ENCODE data around the gene TLX2.

TLX2 gene

GRCh38 chr2:74488643-74489481 lies 25.4 kb upstream of the TLX2 start:
- ChIA-PET POLR2A (ENCODE audit: low non-redundant PET) (no interaction called here), CTCF (interaction anchor here (1.0 kb wide), 1 partner anchor 43 kb away, joined by 3 read pairs; no protein-coding TSS in a partner anchor)
- DNase-seq (ENCODE audit: low spot score), result no peak
- TF ChIP-seq, protein P1, sequence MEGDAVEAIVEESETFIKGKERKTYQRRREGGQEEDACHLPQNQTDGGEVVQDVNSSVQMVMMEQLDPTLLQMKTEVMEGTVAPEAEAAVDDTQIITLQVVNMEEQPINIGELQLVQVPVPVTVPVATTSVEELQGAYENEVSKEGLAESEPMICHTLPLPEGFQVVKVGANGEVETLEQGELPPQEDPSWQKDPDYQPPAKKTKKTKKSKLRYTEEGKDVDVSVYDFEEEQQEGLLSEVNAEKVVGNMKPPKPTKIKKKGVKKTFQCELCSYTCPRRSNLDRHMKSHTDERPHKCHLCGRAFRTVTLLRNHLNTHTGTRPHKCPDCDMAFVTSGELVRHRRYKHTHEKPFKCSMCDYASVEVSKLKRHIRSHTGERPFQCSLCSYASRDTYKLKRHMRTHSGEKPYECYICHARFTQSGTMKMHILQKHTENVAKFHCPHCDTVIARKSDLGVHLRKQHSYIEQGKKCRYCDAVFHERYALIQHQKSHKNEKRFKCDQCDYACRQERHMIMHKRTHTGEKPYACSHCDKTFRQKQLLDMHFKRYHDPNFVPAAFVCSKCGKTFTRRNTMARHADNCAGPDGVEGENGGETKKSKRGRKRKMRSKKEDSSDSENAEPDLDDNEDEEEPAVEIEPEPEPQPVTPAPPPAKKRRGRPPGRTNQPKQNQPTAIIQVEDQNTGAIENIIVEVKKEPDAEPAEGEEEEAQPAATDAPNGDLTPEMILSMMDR (conservative IDR thresholded peaks at IDR 0.05; ENCODE audit: low read depth), result no peak
- H3K27ac ChIP-seq, result no peak overlapping the region

- no peak overlapping the region for H3K27ac ChIP-seq
- TF ChIP-seq, protein P1 (conservative IDR thresholded peaks at IDR 0.05; ENCODE audit: low read depth), result no peak
- DNase-seq (ENCODE audit: low spot score), result no peak
- POLR2A ChIA-PET (ENCODE audit: low non-redundant PET), result no interaction called here
- CTCF ChIA-PET, result no interaction called here
These were observed 24.3 kb upstream of the TLX2 start for GRCh38 chr2:74489906-74490305.

DNA sequence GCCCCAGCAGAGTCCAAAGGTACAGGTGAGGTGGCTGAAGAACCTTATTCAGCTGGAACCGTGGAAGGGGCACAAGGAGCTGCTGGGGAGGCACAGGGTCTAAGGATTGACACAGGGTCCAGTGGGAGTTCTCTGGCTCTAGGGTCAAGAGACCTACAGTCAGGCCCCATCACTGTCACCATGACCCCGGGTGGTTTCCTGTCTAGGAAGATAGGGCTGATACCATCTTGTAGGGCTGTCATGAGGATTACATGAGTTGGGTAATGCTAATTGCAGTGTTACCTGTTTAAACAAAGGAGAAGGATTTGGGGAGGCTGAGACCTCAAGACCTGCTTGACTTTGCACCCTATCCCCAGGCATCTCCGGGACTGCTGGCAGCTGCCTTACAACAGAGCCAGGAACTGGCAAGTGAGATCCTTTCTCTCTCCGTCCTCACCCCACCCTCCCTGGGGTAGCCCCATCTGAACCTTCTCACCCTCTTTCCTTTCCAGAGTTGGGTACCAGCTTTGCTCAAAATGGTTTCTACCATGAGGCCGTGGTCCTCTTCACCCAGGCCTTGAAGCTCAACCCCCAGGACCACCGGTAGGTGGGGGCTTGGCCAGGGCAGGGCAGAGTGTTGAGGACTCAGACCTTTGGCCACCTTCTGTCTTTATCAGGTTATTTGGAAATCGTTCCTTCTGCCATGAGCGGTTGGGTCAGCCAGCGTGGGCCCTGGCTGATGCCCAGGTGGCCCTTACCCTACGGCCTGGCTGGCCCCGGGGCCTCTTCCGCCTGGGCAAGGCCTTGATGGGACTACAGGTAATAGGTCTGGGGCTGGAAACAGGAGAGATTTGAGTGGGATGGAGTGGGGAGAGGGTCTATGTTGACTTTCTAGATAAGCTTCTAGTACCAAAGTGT lies 22.4 kb upstream of the TLX2 start:
- DNase-seq (ENCODE audit: low spot score), result no peak
- TF ChIP-seq, protein P1 (conservative IDR thresholded peaks at IDR 0.05; ENCODE audit: low read depth), result no peak
- ChIA-PET CTCF (interaction anchor here (0.6 to 1.9 kb wide), 3 partner anchors 40 to 242 kb away, joined by 3 to 7 read pairs (median 7); no protein-coding TSS in a partner anchor), POLR2A (ENCODE audit: low non-redundant PET) (no interaction called here)
- H3K27ac ChIP-seq, result no peak overlapping the region

DNA sequence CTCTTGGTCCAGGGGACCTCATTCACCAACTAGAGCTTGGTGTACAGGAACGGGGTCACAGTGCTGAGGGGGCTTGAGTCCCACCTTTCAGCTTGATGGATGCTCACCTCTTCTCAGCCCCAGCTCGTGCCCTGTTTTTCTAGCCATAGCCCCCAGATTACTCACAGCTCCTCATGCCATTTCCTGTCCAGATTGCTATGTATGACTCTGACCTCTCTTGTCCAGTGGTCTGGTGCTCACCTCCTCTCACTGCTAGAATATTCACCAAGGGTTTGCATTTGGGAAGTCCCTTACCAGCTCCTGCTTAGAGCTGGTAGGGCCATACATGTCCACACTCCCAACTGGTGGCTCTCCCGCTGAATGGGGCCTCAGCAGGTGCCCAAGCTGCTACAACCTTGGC lies 20.7 kb upstream of the TLX2 start:
- POLR2A ChIA-PET (ENCODE audit: low non-redundant PET), result no interaction called here
- CTCF ChIA-PET, result interaction anchor here (0.5 to 1.3 kb wide), 2 partner anchors 10 to 90 kb away, joined by 3 read pairs; partner anchors contain the start of genes CCDC142 and TTC31
- H3K27ac ChIP-seq, result no peak overlapping the region
- no peak for DNase-seq (ENCODE audit: low spot score)
- TF ChIP-seq, protein P1 (conservative IDR thresholded peaks at IDR 0.05; ENCODE audit: low read depth), result no peak

DNA sequence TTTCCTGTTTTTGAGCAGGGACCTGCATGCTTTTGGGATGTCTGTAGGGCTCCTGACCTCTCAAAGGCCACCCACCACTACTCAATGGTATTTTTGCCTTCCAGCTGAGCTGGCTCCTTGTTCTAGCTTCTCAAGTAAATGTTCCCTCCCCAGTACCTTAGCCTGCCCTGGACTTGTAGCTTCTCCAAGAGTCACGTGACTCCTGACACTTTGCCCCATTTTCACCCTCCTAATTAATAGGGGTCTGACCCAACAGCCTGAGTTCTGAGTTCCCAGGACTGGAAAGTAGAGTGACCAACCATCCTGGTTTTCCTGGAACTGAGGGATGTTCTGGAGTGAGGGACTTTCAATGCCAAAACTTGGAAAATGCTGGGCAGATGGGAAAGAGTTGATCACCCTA lies 18.8 kb upstream of the TLX2 start:
- CTCF ChIA-PET, result no interaction called here
- no peak for DNase-seq (ENCODE audit: low spot score)
- H3K27ac ChIP-seq, result no peak overlapping the region
- POLR2A ChIA-PET (ENCODE audit: low non-redundant PET), result no interaction called here
- TF ChIP-seq, protein P1 (conservative IDR thresholded peaks at IDR 0.05; ENCODE audit: low read depth), result no peak

DNA sequence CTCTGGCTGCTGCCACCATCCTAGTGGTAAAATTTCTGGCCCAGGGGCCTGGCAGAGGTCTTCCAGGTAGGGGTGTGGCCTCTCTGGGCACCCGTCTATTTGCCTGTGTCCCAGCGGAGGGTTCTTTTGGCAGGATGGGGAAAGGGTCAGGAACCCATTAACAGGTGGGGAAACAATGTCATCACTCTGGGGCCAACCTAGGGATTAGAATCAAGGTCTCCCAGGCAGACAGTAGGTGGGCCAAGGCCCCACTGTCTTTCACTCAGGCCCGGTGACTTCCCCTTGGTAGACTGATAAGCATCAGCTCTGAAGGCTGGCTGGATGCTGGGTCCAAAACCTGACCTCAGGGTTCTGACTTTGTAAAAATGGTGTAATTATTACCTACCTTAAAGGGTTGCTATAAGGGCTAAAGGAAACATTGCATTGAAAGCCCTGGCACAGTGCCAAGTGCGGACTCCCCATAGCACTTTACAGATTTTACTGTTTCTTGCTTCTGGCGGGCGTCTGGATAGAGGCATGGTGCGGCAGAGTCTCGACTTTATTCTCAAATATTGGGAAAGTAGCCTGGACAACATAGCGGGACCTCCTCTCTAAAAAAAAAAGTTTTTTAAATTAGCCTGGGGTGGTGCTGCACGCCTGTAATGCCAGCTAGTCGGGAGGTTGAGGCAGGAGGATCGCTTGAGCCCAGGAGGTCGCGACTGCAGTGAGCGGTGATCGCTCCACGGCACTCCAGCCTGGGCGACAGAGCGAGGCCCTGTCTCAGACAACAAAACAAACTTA lies 17.1 kb upstream of the TLX2 start:
- ChIA-PET POLR2A (ENCODE audit: low non-redundant PET) (interaction anchor here (1.1 kb wide), 1 partner anchor 9 kb away, joined by 3 read pairs; no protein-coding TSS in a partner anchor), CTCF (no interaction called here)
- no peak for DNase-seq (ENCODE audit: low spot score)
- TF ChIP-seq, protein P1 (conservative IDR thresholded peaks at IDR 0.05; ENCODE audit: low read depth), result no peak
- no peak overlapping the region for H3K27ac ChIP-seq

Measured in RWPE1 (cell line).